PFSK-1 (cell line): Measurements from ENCODE around the gene PLEKHG4.

Experiments used
- FOXP2 ChIP-seq: optimal IDR thresholded peaks from 2 replicates; pipeline ENCODE3; 2011; ENCODE audit warnings: borderline replicate concordance, control low read depth, inconsistent platforms; ENCODE audit not compliant: insufficient read depth; ENCODE audit errors: extremely low read length, extremely low read depth
- POLR2AphosphoS5 ChIP-seq: IDR thresholded peaks from 2 replicates; pipeline ENCODE4 v1.6.1; 2012; ENCODE audit warnings: low read depth, mild to moderate bottlenecking, control low read depth, low read length, moderate library complexity
- SIN3A ChIP-seq: IDR thresholded peaks from 2 replicates; pipeline ENCODE4 v1.6.1; 2012; ENCODE audit warnings: mild to moderate bottlenecking, low read length, moderate library complexity, borderline replicate concordance; ENCODE audit not compliant: insufficient read depth
- TAF1 ChIP-seq: IDR thresholded peaks from 2 replicates; pipeline ENCODE4 v1.6.1; 2012; ENCODE audit warnings: low read length, control low read depth, borderline replicate concordance; ENCODE audit not compliant: insufficient read depth
- TF ChIP-seq, protein P1 (sequence below), 2 experiments: IDR thresholded peaks; 2 replicates each; pipeline versions ENCODE4 v1.6.1 to v1.8.0; 2011 to 2012; ENCODE audit warnings: low read depth in 2 of 2, low read length in 2 of 2, control low read depth in 1 of 2, inconsistent platforms in 1 of 2, mild to moderate bottlenecking in 1 of 2, moderate library complexity in 1 of 2; ENCODE audit not compliant: insufficient read depth in 1 of 2

DNA sequence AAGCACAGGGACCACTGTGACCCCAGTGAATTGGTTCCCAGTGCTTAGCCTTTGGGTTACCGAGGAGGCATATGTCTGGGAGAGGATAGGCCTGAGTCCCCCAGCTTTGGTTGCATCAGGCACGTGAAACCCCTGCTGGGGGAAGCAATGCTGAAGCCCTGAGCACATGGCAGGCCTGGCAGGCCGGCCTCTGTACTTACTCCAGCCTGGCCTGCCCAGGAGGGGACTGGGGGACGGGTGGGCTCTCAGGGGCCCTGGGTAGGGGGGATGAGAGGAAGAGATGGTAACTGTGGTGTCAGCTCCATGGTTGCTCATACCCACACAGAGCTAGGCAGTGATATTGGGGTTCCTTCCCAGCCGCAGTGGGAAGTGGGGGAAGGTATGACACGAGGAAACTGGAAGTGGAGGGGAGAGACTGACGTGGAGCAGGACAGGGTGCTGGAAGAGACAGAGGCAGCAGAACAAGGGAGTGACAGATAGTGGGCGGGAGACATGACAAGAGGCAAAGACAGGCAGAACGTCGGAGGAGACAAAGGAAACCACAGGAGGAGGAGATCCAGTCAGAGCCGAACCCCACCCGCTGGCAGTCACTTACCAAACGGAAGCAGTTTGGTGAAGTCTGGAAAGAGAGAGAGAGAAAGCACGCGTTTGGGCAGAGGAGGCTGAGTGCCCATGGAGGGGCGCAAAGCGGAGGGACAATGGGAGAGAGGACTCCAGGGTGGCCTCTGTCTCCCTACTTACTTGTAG, 43.3 kb upstream of the PLEKHG4 start:
- TF ChIP-seq, protein P1, sequence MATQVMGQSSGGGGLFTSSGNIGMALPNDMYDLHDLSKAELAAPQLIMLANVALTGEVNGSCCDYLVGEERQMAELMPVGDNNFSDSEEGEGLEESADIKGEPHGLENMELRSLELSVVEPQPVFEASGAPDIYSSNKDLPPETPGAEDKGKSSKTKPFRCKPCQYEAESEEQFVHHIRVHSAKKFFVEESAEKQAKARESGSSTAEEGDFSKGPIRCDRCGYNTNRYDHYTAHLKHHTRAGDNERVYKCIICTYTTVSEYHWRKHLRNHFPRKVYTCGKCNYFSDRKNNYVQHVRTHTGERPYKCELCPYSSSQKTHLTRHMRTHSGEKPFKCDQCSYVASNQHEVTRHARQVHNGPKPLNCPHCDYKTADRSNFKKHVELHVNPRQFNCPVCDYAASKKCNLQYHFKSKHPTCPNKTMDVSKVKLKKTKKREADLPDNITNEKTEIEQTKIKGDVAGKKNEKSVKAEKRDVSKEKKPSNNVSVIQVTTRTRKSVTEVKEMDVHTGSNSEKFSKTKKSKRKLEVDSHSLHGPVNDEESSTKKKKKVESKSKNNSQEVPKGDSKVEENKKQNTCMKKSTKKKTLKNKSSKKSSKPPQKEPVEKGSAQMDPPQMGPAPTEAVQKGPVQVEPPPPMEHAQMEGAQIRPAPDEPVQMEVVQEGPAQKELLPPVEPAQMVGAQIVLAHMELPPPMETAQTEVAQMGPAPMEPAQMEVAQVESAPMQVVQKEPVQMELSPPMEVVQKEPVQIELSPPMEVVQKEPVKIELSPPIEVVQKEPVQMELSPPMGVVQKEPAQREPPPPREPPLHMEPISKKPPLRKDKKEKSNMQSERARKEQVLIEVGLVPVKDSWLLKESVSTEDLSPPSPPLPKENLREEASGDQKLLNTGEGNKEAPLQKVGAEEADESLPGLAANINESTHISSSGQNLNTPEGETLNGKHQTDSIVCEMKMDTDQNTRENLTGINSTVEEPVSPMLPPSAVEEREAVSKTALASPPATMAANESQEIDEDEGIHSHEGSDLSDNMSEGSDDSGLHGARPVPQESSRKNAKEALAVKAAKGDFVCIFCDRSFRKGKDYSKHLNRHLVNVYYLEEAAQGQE (IDR thresholded peaks at IDR 0.05; ENCODE audit: insufficient read depth in 1 of 2, low read depth in 2 of 2, low read length in 2 of 2) = no peak
- TF ChIP-seq SIN3A (no peak), TAF1 (no peak), POLR2AphosphoS5 (no peak), FOXP2 (no peak)
